ENCODE measurements around the gene HMOX2. TPM values are rescaled to one million over a fixed set of nuclear protein-coding genes. Genes with fewer than 3 reads are reported as not detected.
A peak's percentile ranks its signal among the peaks of the same experiment; 100 is the strongest.

HMOX2 gene
- total and polyA plus RNA-seq, 2 donors (not counting 3 experiments of a cell fraction or from before 2014, with no cell fraction given) = 80.7 to 86.3 TPM

- Histone ChIP-seq H4K20me1 (replicated peaks; ENCODE audit: control insufficient read depth, extremely low read depth, insufficient read depth, low read length) (no peaks in the 10 kb centered on the region), H3K9me3 (replicated peaks; ENCODE audit: control insufficient read depth, insufficient read depth, low read length) (no peaks in the 10 kb centered on the region), H3K4me1 (ENCODE audit: control insufficient read depth, extremely low read depth, insufficient read depth, low read length) (peaks cover 15% of the 10 kb centered on the region), H2AFZ (ENCODE audit: low read depth, low read length) (no peak overlapping the region), H3K27ac (ENCODE audit: insufficient read depth, low read depth, low read length) (peak overlapping the region; percentile 21), H3K27me3 (ENCODE audit: control insufficient read depth in 2 of 2, insufficient read depth in 2 of 2, low read length in 2 of 2) (no peaks in the 10 kb centered on the region), H3K9me1 (replicated peaks; ENCODE audit: control insufficient read depth, extremely low read depth, insufficient read depth, low read length) (no peaks in the 10 kb centered on the region), H3K9ac (replicated peaks; ENCODE audit: extremely low read depth, insufficient read depth, low read length) (no peak overlapping the region), H3K4me3 (replicated peaks in 1 of 3; ENCODE audit: insufficient read depth in 1 of 3, low read depth in 1 of 3, low read length in 3 of 3) (no peak overlapping the region), H3K79me2 (ENCODE audit: control insufficient read depth, insufficient read depth, low read length) (peaks cover 26% of the 10 kb centered on the region), H3K4me2 (ENCODE audit: insufficient read depth, low read length) (peak overlapping the region; percentile 12), H3K36me3 (ENCODE audit: control insufficient read depth in 2 of 2, extremely low read depth in 1 of 2, insufficient read depth in 2 of 2, low read length in 2 of 2) (peaks cover 3 to 7% of the 10 kb centered on the region in 2 experiments)
- CTCF ChIA-PET = interaction anchor here (1.0 to 2.7 kb wide), 5 partner anchors 11 to 60 kb away, joined by 3 to 31 read pairs (median 8); partner anchors contain the start of gene HMOX2
- intact Hi-C loops (cut with micrococcal nuclease) = no loop called here
- dilution Hi-C loops (cut with MboI; ENCODE audit: extremely low pct_ligation_motif_present, low sequenced_read_pairs) = no loop called here
- no TSS peak for BruUV-seq (replicated peaks)
- POLR2A ChIA-PET = interaction anchor here (1.0 kb wide), 1 partner anchor 12 kb away, joined by 8 read pairs; no protein-coding TSS in a partner anchor
- DNase-seq (ENCODE audit: low read depth, low spot score) (peak; percentile 15), FAIRE-seq (no peak)
- TF ChIP-seq MYC (IDR thresholded peaks at IDR 0.05; ENCODE audit: low read depth, low read length) = no peak
Observed at GRCh38 chr16:4488499-4488967, 12.3 kb downstream of the HMOX2 start.

- no peak overlapping the region for H3K4me2 ChIP-seq (ENCODE audit: insufficient read depth, low read length)
- H3K27me3 ChIP-seq (ENCODE audit: control insufficient read depth in 2 of 2, insufficient read depth in 2 of 2, low read length in 2 of 2) = no peaks in the 10 kb centered on the region
- no peaks in the 10 kb centered on the region for H3K9me3 ChIP-seq (replicated peaks; ENCODE audit: control insufficient read depth, insufficient read depth, low read length)
- no peak overlapping the region for H3K9ac ChIP-seq (replicated peaks; ENCODE audit: extremely low read depth, insufficient read depth, low read length)
- H3K27ac ChIP-seq (ENCODE audit: insufficient read depth, low read depth, low read length) = peak overlapping the region; percentile 21
- dilution Hi-C loops (cut with MboI; ENCODE audit: extremely low pct_ligation_motif_present, low sequenced_read_pairs) (no loop called here), intact Hi-C loops (cut with micrococcal nuclease) (no loop called here)
- H4K20me1 ChIP-seq (replicated peaks; ENCODE audit: control insufficient read depth, extremely low read depth, insufficient read depth, low read length) = no peaks in the 10 kb centered on the region
- peak; percentile 26 for DNase-seq (ENCODE audit: low read depth, low spot score)
- H3K9me1 ChIP-seq (replicated peaks; ENCODE audit: control insufficient read depth, extremely low read depth, insufficient read depth, low read length) = no peaks in the 10 kb centered on the region
- ChIA-PET CTCF (interaction anchor here (1.0 to 1.8 kb wide), 3 partner anchors 11 to 60 kb away, joined by 3 to 9 read pairs (median 8); no protein-coding TSS in a partner anchor), POLR2A (no interaction called here)
- H3K79me2 ChIP-seq (ENCODE audit: control insufficient read depth, insufficient read depth, low read length) = peaks cover 27% of the 10 kb centered on the region
- H2AFZ ChIP-seq (ENCODE audit: low read depth, low read length) = no peak overlapping the region
- peaks cover 15% of the 10 kb centered on the region for H3K4me1 ChIP-seq (ENCODE audit: control insufficient read depth, extremely low read depth, insufficient read depth, low read length)
- no peak overlapping the region for H3K4me3 ChIP-seq (replicated peaks in 1 of 3; ENCODE audit: insufficient read depth in 1 of 3, low read depth in 1 of 3, low read length in 3 of 3)
- H3K36me3 ChIP-seq (ENCODE audit: control insufficient read depth in 2 of 2, extremely low read depth in 1 of 2, insufficient read depth in 2 of 2, low read length in 2 of 2) = peaks cover 3 to 7% of the 10 kb centered on the region in 2 experiments
- BruUV-seq (replicated peaks) = no TSS peak
- FAIRE-seq = peak; percentile 46
- TF ChIP-seq POLR2A (IDR thresholded peaks at IDR 0.05; ENCODE audit: low read depth, low read length) (no peak), FOS (IDR thresholded peaks at IDR 0.05; ENCODE audit: borderline replicate concordance, insufficient read depth, low read length) (peak; percentile 29), EZH2 (IDR thresholded peaks at IDR 0.05; ENCODE audit: borderline replicate concordance, low read depth, low read length, severe bottlenecking) (no peak), GATA2 (IDR thresholded peaks at IDR 0.05; ENCODE audit: insufficient read depth, insufficient read length, low read depth, low read length) (peak; percentile 50)
Observed at GRCh38 chr16:4489030-4489429, 12.8 kb downstream of the HMOX2 start.

Data from endothelial cell of umbilical vein (primary cell).